GM21717 (cell line): ENCODE measurements around the gene KRTAP4-12.
"Not testable (repeated sequence)": the region's sequence is repeated elsewhere in the genome, so short reads cannot be mapped to it uniquely, and the experiment has no call there.

ENCODE experiments used
- ATAC-seq: cut with Tn5 transposase; IDR thresholded peaks from one replicate; pipeline ENCODE4 v1.9.1; 2021; ENCODE audit warnings: mild to moderate bottlenecking, moderate library complexity; ENCODE audit not compliant: unreplicated experiment

Gene KRTAP4-12

GRCh38 chr17:41123991-41124371, at the start of gene KRTAP4-12:
Gene KRTAP4-12, minus strand, starts transcription at chr17:41124182. Its CDS starts 60 bp downstream, at chr17:41124122.
- not testable (repeated sequence) for ATAC-seq

- no peak for ATAC-seq
Measured at GRCh38 chr17:41171886-41172285, 47.9 kb upstream of the KRTAP4-12 start.

- no peak for ATAC-seq
Measured at GRCh38 chr17:41168121-41168520, 44.1 kb upstream of the KRTAP4-12 start, which contains the start of gene KRTAP4-3. Gene KRTAP4-3, minus strand, starts transcription at chr17:41168221. Its CDS starts 49 bp downstream, at chr17:41168172.

- no peak for ATAC-seq
Measured at GRCh38 chr17:41167561-41167960, 43.6 kb upstream of the KRTAP4-12 start.

- ATAC-seq: no peak
Measured at GRCh38 chr17:41163828-41164227, 39.8 kb upstream of the KRTAP4-12 start.

- ATAC-seq: no peak
Measured at GRCh38 chr17:41160648-41161047, 36.7 kb upstream of the KRTAP4-12 start, which contains the start of gene KRTAP4-4. Gene KRTAP4-4, minus strand, starts transcription at chr17:41160748. Its CDS starts 57 bp downstream, at chr17:41160691.

GRCh38 chr17:41160190-41160589, 36.2 kb upstream of the KRTAP4-12 start:
- ATAC-seq: not testable (repeated sequence)

- ATAC-seq: no peak
Measured at GRCh38 chr17:41153856-41154255, 29.9 kb upstream of the KRTAP4-12 start.

GRCh38 chr17:41151525-41151924, 27.5 kb upstream of the KRTAP4-12 start:
- no peak for ATAC-seq

- no peak for ATAC-seq
Measured at GRCh38 chr17:41150026-41150425, 26.0 kb upstream of the KRTAP4-12 start.

GRCh38 chr17:41149652-41149985, 25.6 kb upstream of the KRTAP4-12 start, which contains the start of gene KRTAP4-5:
Gene KRTAP4-5, minus strand, starts transcription at chr17:41149825. Its CDS starts 58 bp downstream, at chr17:41149767.
- no peak for ATAC-seq

GRCh38 chr17:41148971-41149651, 25.1 kb upstream of the KRTAP4-12 start:
- not testable (repeated sequence) for ATAC-seq

- ATAC-seq: no peak
Measured at GRCh38 chr17:41147531-41148204, 23.7 kb upstream of the KRTAP4-12 start.

GRCh38 chr17:41145261-41145660, 21.3 kb upstream of the KRTAP4-12 start:
- ATAC-seq: no peak

GRCh38 chr17:41144846-41145245, 20.9 kb upstream of the KRTAP4-12 start:
- ATAC-seq: no peak

- ATAC-seq: no peak
Measured at GRCh38 chr17:41141361-41141760, 17.4 kb upstream of the KRTAP4-12 start.

GRCh38 chr17:41140360-41141131, 16.6 kb upstream of the KRTAP4-12 start, which contains the start of gene KRTAP4-6:
Gene KRTAP4-6, minus strand, starts transcription at chr17:41140544. Its CDS starts 57 bp downstream, at chr17:41140487.
- no peak for ATAC-seq

- ATAC-seq: not testable (repeated sequence)
Measured at GRCh38 chr17:41139865-41140264, 15.9 kb upstream of the KRTAP4-12 start.

GRCh38 chr17:41133880-41134735, 10.1 kb upstream of the KRTAP4-12 start:
- ATAC-seq: no peak

- ATAC-seq: no peak
Measured at GRCh38 chr17:41131979-41132378, 8.0 kb upstream of the KRTAP4-12 start.
